HepG2 (cell line): ENCODE measurements around the gene NAPB. TPM values are rescaled to one million over a fixed set of nuclear protein-coding genes. Genes with fewer than 3 reads are reported as not detected.

Experiments used
- BRD4 ChIP-seq: sonication (generic); formaldehyde crosslinking; IDR thresholded peaks from 2 replicates; pipeline ENCODE4 v1.4.0; 2020; ENCODE audit warnings: missing genetic modification reagents
- CERS6 ChIP-seq: sonication (generic); formaldehyde crosslinking; IDR thresholded peaks from 2 replicates; pipeline ENCODE4 v1.5.0; 2020; ENCODE audit warnings: missing genetic modification reagents
- GPN1 ChIP-seq: sonication (generic); formaldehyde crosslinking; IDR thresholded peaks from 2 replicates; pipeline ENCODE4 v1.5.1; 2020; ENCODE audit warnings: missing genetic modification reagents, borderline replicate concordance
- HMGXB4 ChIP-seq, 2 experiments: sonication (generic) in 1 of 2; formaldehyde crosslinking in 1 of 2; IDR thresholded peaks; 2 replicates each; pipeline versions ENCODE4 v1.4.0 to v1.6.1; 2018 to 2020; ENCODE audit warnings: missing genetic modification reagents in 2 of 2, borderline replicate concordance in 1 of 2, low read depth in 1 of 2, mild to moderate bottlenecking in 1 of 2, missing biosample characterization in 1 of 2
- HOXD1 ChIP-seq: sonication (generic); formaldehyde crosslinking; IDR thresholded peaks from 2 replicates; pipeline ENCODE4 v1.5.0; 2020; ENCODE audit warnings: missing genetic modification reagents
- KAT7 ChIP-seq: IDR thresholded peaks from 2 replicates; pipeline ENCODE4 v1.6.1; 2018; ENCODE audit warnings: borderline replicate concordance, missing compliant biosample characterization
- KDM6A ChIP-seq: IDR thresholded peaks from 2 replicates; pipeline ENCODE4 v1.6.1; 2016; ENCODE audit warnings: low read depth
- NPAS2 ChIP-seq: sonication (generic); formaldehyde crosslinking; IDR thresholded peaks from 2 replicates; pipeline ENCODE4 v1.8.0; 2022; ENCODE audit warnings: mild to moderate bottlenecking, missing genetic modification reagents, borderline replicate concordance
- NR2F6 ChIP-seq, 2 experiments: IDR thresholded peaks; 2 replicates each; pipeline ENCODE4 v1.6.1; 2016; ENCODE audit warnings: antibody characterized with exemption in 1 of 2, mild to moderate bottlenecking in 1 of 2
- POLR2A ChIP-seq, 2 experiments: IDR thresholded peaks; 2 replicates each; pipeline ENCODE4 v1.6.1; 2011; ENCODE audit warnings: low read depth in 2 of 2, low read length in 2 of 2, mild to moderate bottlenecking in 1 of 2, moderate library complexity in 1 of 2; ENCODE audit not compliant: insufficient read depth in 1 of 2
- SP1 ChIP-seq, 2 experiments: fragments of 450-650 bp in 1 of 2; sonication (generic) in 1 of 2; formaldehyde crosslinking in 1 of 2; IDR thresholded peaks; 2 replicates each; pipeline versions ENCODE4 v1.4.0 to v1.6.1; 2016 to 2020; ENCODE audit warnings: missing genetic modification reagents in 1 of 2
- ZNF33B ChIP-seq: sonication (generic); formaldehyde crosslinking; IDR thresholded peaks from 2 replicates; pipeline ENCODE4 v1.5.1; 2020; ENCODE audit warnings: mild to moderate bottlenecking, missing genetic modification reagents
- ZNF639 ChIP-seq: conservative IDR thresholded peaks from 2 replicates; pipeline ENCODE4 v1.6.1; 2018; ENCODE audit warnings: missing genetic modification reagents
- polyA plus RNA-seq, 8 experiments: library from polyadenylated mRNA; depleted of rRNA in 3 of 8; stranded (reverse) in 7 of 8; unstranded in 1 of 8; fragments of >200 nt; fragmentation: Illumina TruSeq in 4 of 8; extraction: Trizol in 4 of 8; gene quantifications; 2 replicates each; pipeline versions ENCODE4 v1.2.1 to v1.2.3, GENCODE V29; 2011 to 2016; ENCODE audit warnings: low read depth in 4 of 8, missing spikeins in 1 of 8, mixed read lengths in 1 of 8; ENCODE audit not compliant: insufficient read depth in 1 of 8
- total RNA-seq, 5 experiments: library from RNA; depleted of rRNA; stranded (reverse); fragments of >200 nt; fragmentation: Illumina TruSeq; extraction: Trizol; gene quantifications; 2 replicates each; pipeline ENCODE4 v1.2.3, GENCODE V29; 2016; ENCODE audit warnings: low read depth in 1 of 5
- TF ChIP-seq, protein P1 (sequence below): sonication (generic); formaldehyde crosslinking; IDR thresholded peaks from 2 replicates; pipeline ENCODE4 v1.5.1; 2020; ENCODE audit warnings: mild to moderate bottlenecking, missing genetic modification reagents, borderline replicate concordance
- TF ChIP-seq, protein P2 (sequence below): IDR thresholded peaks from 2 replicates; pipeline ENCODE4 v1.6.1; 2016
- TF ChIP-seq, protein P3 (sequence below): sonication (generic); formaldehyde crosslinking; conservative IDR thresholded peaks from 2 replicates; pipeline ENCODE4 v1.8.1; 2023; ENCODE audit warnings: missing genetic modification reagents

The NAPB gene
- total and polyA plus RNA-seq, 2 of the 13 experiments (the other 11 are each of a cell fraction or from before 2014, with no cell fraction given), result 15.2 to 16.1 TPM

GRCh38 chr20:23350196-23350903, 70.9 kb downstream of the NAPB start, which contains the start of gene NXT1 (continued):
- TF ChIP-seq, protein P1, sequence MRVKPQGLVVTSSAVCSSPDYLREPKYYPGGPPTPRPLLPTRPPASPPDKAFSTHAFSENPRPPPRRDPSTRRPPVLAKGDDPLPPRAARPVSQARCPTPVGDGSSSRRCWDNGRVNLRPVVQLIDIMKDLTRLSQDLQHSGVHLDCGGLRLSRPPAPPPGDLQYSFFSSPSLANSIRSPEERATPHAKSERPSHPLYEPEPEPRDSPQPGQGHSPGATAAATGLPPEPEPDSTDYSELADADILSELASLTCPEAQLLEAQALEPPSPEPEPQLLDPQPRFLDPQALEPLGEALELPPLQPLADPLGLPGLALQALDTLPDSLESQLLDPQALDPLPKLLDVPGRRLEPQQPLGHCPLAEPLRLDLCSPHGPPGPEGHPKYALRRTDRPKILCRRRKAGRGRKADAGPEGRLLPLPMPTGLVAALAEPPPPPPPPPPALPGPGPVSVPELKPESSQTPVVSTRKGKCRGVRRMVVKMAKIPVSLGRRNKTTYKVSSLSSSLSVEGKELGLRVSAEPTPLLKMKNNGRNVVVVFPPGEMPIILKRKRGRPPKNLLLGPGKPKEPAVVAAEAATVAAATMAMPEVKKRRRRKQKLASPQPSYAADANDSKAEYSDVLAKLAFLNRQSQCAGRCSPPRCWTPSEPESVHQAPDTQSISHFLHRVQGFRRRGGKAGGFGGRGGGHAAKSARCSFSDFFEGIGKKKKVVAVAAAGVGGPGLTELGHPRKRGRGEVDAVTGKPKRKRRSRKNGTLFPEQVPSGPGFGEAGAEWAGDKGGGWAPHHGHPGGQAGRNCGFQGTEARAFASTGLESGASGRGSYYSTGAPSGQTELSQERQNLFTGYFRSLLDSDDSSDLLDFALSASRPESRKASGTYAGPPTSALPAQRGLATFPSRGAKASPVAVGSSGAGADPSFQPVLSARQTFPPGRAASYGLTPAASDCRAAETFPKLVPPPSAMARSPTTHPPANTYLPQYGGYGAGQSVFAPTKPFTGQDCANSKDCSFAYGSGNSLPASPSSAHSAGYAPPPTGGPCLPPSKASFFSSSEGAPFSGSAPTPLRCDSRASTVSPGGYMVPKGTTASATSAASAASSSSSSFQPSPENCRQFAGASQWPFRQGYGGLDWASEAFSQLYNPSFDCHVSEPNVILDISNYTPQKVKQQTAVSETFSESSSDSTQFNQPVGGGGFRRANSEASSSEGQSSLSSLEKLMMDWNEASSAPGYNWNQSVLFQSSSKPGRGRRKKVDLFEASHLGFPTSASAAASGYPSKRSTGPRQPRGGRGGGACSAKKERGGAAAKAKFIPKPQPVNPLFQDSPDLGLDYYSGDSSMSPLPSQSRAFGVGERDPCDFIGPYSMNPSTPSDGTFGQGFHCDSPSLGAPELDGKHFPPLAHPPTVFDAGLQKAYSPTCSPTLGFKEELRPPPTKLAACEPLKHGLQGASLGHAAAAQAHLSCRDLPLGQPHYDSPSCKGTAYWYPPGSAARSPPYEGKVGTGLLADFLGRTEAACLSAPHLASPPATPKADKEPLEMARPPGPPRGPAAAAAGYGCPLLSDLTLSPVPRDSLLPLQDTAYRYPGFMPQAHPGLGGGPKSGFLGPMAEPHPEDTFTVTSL, result peak; percentile 19; the same call in 1 of the 2 replicates
- TF ChIP-seq, protein P2, sequence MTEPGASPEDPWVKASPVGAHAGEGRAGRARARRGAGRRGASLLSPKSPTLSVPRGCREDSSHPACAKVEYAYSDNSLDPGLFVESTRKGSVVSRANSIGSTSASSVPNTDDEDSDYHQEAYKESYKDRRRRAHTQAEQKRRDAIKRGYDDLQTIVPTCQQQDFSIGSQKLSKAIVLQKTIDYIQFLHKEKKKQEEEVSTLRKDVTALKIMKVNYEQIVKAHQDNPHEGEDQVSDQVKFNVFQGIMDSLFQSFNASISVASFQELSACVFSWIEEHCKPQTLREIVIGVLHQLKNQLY (CRISPR knock-in tag), result no peak; the same call in 1 of the 2 replicates
- TF ChIP-seq KDM6A (CRISPR knock-in tag) (no peak), GPN1 (CRISPR knock-in tag) (no peak; the same call in 1 of the 2 replicates), HOXD1 (no peak; the same call in 1 of the 2 replicates), NR2F6 (IDR thresholded peaks at IDR 0.05) (peak; percentile 23; the same call in 1 of the 2 replicates), NR2F6 (CRISPR knock-in tag; IDR thresholded peaks at IDR 0.05) (peak; percentile 35; the same call in 1 of the 2 replicates), SP1 (IDR thresholded peaks at IDR 0.05) (peak; percentile 84), SP1 (CRISPR knock-in tag; IDR thresholded peaks at IDR 0.05) (peak; percentile 100), ZNF639 (peak; percentile 81), HMGXB4 (CRISPR knock-in tag; IDR thresholded peaks at IDR 0.05; ENCODE audit: borderline replicate concordance in 1 of 2, low read depth in 1 of 2) (peak; percentile 84 to 86), BRD4 (peak; percentile 90), POLR2A (IDR thresholded peaks at IDR 0.05; ENCODE audit: insufficient read depth in 1 of 2, low read depth in 2 of 2, low read length in 2 of 2) (peak; percentile 82 to 93), CERS6 (CRISPR knock-in tag) (no peak), NPAS2 (CRISPR knock-in tag) (no peak), ZNF33B (CRISPR knock-in tag) (peak; percentile 58), KAT7 (CRISPR knock-in tag) (0 out of 2 replicates have a peak, but pooled peaks have one; percentile 50)
- TF ChIP-seq, protein P3, sequence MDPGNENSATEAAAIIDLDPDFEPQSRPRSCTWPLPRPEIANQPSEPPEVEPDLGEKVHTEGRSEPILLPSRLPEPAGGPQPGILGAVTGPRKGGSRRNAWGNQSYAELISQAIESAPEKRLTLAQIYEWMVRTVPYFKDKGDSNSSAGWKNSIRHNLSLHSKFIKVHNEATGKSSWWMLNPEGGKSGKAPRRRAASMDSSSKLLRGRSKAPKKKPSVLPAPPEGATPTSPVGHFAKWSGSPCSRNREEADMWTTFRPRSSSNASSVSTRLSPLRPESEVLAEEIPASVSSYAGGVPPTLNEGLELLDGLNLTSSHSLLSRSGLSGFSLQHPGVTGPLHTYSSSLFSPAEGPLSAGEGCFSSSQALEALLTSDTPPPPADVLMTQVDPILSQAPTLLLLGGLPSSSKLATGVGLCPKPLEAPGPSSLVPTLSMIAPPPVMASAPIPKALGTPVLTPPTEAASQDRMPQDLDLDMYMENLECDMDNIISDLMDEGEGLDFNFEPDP (CRISPR knock-in tag), result no peak
